ENCODE data around the gene PLEKHG2.

PLEKHG2 gene

GRCh38 chr19:39369200-39369599 lies 43.3 kb upstream of the PLEKHG2 start:
- no peak for TF ChIP-seq EP300 (IDR thresholded peaks at IDR 0.05; ENCODE audit: borderline replicate concordance)
- TF ChIP-seq REST (IDR thresholded peaks at IDR 0.05; ENCODE audit: low read depth): no peak
- TF ChIP-seq CEBPB (IDR thresholded peaks at IDR 0.05): no peak
- no peak for TF ChIP-seq EGR1 (IDR thresholded peaks at IDR 0.05)
- no peak for TF ChIP-seq YY1 (IDR thresholded peaks at IDR 0.05; ENCODE audit: low read depth)
- no peak for TF ChIP-seq RAD21 (IDR thresholded peaks at IDR 0.05; ENCODE audit: low read depth)
- no peak for TF ChIP-seq USF1 (IDR thresholded peaks at IDR 0.05)
- TF ChIP-seq FOXM1 (IDR thresholded peaks at IDR 0.05; ENCODE audit: borderline replicate concordance, low read depth): no peak
- no peak for TF ChIP-seq CREB1 (IDR thresholded peaks at IDR 0.05; ENCODE audit: low read depth)
- no peak for TF ChIP-seq TEAD4 (IDR thresholded peaks at IDR 0.05)
- no peak for TF ChIP-seq TAF1 (IDR thresholded peaks at IDR 0.05; ENCODE audit: low read depth)
- TF ChIP-seq NFIC (IDR thresholded peaks at IDR 0.05): no peak
- TF ChIP-seq MAX (IDR thresholded peaks at IDR 0.05): no peak
- no peak for TF ChIP-seq TCF12 (IDR thresholded peaks at IDR 0.05; ENCODE audit: low read depth)
- TF ChIP-seq ZBTB7A (IDR thresholded peaks at IDR 0.05; ENCODE audit: low read depth): no peak

- no peak for TF ChIP-seq CREB1 (IDR thresholded peaks at IDR 0.05; ENCODE audit: low read depth)
- TF ChIP-seq TEAD4 (IDR thresholded peaks at IDR 0.05): no peak
- TF ChIP-seq CEBPB (IDR thresholded peaks at IDR 0.05): no peak
- TF ChIP-seq USF1 (IDR thresholded peaks at IDR 0.05): no peak
- TF ChIP-seq ZBTB7A (IDR thresholded peaks at IDR 0.05; ENCODE audit: low read depth): no peak
- no peak for TF ChIP-seq MAX (IDR thresholded peaks at IDR 0.05)
- TF ChIP-seq FOXM1 (IDR thresholded peaks at IDR 0.05; ENCODE audit: borderline replicate concordance, low read depth): no peak
- TF ChIP-seq NFIC (IDR thresholded peaks at IDR 0.05): no peak
- no peak for TF ChIP-seq TAF1 (IDR thresholded peaks at IDR 0.05; ENCODE audit: low read depth)
- no peak for TF ChIP-seq EP300 (IDR thresholded peaks at IDR 0.05; ENCODE audit: borderline replicate concordance)
- TF ChIP-seq TCF12 (IDR thresholded peaks at IDR 0.05; ENCODE audit: low read depth): no peak
- no peak for TF ChIP-seq EGR1 (IDR thresholded peaks at IDR 0.05)
- no peak for TF ChIP-seq REST (IDR thresholded peaks at IDR 0.05; ENCODE audit: low read depth)
- TF ChIP-seq YY1 (IDR thresholded peaks at IDR 0.05; ENCODE audit: low read depth): no peak
Observed at GRCh38 chr19:39370735-39371134, 41.7 kb upstream of the PLEKHG2 start.

- no peak for TF ChIP-seq CEBPB (IDR thresholded peaks at IDR 0.05)
- TF ChIP-seq NFIC (IDR thresholded peaks at IDR 0.05): no peak
- TF ChIP-seq ZBTB7A (IDR thresholded peaks at IDR 0.05; ENCODE audit: low read depth): no peak
- TF ChIP-seq YY1 (IDR thresholded peaks at IDR 0.05; ENCODE audit: low read depth): no peak
- no peak for TF ChIP-seq EGR1 (IDR thresholded peaks at IDR 0.05)
- no peak for TF ChIP-seq TEAD4 (IDR thresholded peaks at IDR 0.05)
- no peak for TF ChIP-seq FOXM1 (IDR thresholded peaks at IDR 0.05; ENCODE audit: borderline replicate concordance, low read depth)
- TF ChIP-seq MAX (IDR thresholded peaks at IDR 0.05): no peak
- no peak for TF ChIP-seq CREB1 (IDR thresholded peaks at IDR 0.05; ENCODE audit: low read depth)
- no peak for TF ChIP-seq REST (IDR thresholded peaks at IDR 0.05; ENCODE audit: low read depth)
- TF ChIP-seq USF1 (IDR thresholded peaks at IDR 0.05): no peak
- TF ChIP-seq TAF1 (IDR thresholded peaks at IDR 0.05; ENCODE audit: low read depth): no peak
- no peak for TF ChIP-seq EP300 (IDR thresholded peaks at IDR 0.05; ENCODE audit: borderline replicate concordance)
- TF ChIP-seq RAD21 (IDR thresholded peaks at IDR 0.05; ENCODE audit: low read depth): no peak
- no peak for TF ChIP-seq TCF12 (IDR thresholded peaks at IDR 0.05; ENCODE audit: low read depth)
Observed at GRCh38 chr19:39372047-39372802, 40.2 kb upstream of the PLEKHG2 start.
